Stimulated activated CD4-positive, alpha-beta T cell treated with anti-CD3 and anti-CD28 coated beads, Interleukin-15, amount 100 ng/mL, for 48 hours (primary cell): Measurements from ENCODE around the gene TAS2R60.
"Not testable (repeated sequence)": the region's sequence is repeated elsewhere in the genome, so short reads cannot be mapped to it uniquely, and the experiment has no call there.

Source experiments
- DNase-seq, 2 donors: peaks; one replicate each; pipeline ENCODE4 v3.0.0-alpha.2; 2020; ENCODE audit warnings: low read depth in 2 of 2

The TAS2R60 gene

DNA sequence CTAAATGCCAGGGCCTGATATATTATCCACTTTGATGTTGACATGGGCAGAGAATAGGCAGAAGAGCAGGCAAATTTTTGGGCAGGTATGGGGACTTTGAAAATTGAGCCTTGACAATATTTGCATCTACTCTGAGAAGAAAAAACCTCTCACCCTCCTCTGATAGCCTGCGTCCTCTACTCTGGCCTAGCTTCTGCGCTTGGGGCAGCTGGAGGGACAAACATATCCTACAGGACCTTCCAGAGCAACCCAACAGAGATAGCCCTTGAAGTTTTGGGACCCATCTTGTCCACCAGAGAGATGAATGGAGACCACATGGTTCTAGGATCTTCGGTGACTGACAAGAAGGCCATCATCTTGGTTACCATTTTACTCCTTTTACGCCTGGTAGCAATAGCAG, at the start of gene TAS2R60:
Gene TAS2R60, plus strand, starts transcription at position 301 of the 400 bp plus-strand sequence. Its CDS starts 0 bp downstream, at position 301.
- no peak for DNase-seq

DNA sequence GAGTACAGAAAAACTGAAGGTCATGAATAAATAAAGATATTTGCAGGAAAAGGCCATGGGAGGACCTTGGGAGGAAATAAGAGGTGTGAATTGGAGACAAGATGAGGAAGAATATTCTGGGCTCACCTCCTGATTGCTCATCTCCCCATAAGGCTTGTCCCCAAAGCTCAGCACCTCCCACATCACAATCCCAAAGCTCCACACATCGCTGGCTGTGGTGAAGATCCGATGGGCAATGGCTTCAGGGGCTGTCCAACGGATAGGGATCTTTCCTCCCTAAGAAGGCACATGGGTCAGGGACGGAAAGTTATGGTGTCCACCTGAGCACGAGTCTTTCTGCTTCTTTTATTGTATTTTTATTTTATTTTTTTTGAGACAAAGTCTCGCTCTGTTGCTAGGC, 49.2 kb upstream of the TAS2R60 start:
- DNase-seq: no peak

DNA sequence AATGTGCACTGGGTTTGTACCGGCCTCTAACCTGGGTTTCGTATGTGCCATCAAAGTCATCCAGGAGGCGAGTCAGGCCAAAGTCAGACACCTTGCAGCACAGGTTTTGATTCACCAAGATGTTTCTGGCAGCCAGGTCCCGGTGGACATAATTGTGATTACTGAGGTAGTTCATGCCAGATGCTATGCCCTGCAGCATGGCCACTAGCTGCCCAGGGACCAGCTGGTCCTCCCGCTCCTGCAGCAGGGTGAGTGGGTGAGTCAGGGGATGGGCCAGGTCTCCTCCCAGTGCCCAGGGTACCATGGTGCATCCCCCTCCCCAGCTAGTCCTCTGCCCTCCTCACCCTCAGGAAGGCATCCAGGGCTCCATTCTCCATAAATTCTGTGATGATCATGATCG, 48.5 kb upstream of the TAS2R60 start:
- no peak for DNase-seq

DNA sequence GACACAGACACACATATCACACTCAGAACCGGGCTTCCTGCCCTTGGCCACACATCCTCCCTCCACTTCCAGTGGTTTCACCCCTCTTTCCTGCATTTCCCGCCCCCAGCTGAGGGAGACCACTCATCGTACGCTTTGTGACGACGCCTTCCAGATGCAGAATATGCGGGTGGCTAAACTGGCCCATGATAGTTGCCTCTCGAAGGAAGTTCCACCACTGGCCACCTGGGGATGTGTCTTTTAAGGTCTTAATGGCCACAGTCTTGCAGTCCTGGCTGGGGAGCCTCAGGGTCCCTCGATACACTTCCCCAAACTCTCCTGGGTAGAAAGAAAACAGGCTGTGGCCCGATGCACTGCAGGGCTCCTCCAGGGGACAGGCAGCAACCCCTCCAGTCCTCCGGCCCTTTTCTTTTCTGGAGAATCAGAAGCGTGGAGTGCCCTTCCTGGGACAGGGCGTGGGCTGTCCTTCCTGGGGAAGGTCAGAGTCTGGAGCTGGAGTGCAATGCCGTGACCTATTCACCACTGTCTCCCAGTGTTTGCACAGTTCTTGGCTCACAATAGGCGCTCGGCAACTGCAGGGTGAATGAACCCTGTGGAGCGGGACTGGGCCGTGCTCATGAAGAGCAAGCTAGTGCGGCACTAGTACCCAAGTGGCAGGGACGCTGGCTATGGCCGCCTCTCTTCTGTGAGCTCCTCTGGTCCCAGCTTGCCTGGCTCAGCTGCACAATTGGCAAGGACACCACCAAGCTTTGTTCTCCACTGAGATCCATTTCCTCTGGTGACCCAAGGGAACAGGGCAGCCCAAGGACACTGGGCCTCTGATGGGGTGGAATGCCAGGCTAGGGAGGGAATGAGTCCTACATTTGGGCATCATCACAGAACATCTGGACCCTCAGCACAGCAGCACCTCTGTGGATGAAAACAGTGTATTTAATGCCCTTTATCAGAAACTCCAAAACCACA, 47.8 kb upstream of the TAS2R60 start:
- no peak for DNase-seq

DNA sequence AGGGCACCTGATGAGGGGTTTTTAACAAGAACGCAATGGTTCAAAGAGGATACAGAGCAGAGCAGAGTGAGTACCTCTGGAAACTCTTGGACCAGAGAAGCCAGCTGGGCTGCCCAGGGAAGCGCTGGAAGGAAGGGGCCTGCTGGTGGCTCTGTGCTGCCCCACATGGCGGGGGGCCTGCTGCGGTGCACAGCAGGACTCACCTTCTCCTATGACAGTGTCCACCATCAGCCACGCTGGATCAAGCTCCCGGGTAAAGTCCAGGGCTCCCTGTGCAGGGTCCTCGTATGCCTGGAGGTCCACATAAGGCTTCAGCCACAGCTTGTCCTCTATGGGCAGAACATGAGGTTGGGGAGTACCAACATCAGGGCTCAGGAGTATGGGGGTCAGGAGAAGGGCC, 47.1 kb upstream of the TAS2R60 start:
- no peak for DNase-seq

- DNase-seq: no peak
These were observed 46.4 kb upstream of the TAS2R60 start for GRCh38 chr7:143396625-143397556.

- DNase-seq: no peak
These were observed 45.3 kb upstream of the TAS2R60 start for GRCh38 chr7:143397710-143398530.

DNA sequence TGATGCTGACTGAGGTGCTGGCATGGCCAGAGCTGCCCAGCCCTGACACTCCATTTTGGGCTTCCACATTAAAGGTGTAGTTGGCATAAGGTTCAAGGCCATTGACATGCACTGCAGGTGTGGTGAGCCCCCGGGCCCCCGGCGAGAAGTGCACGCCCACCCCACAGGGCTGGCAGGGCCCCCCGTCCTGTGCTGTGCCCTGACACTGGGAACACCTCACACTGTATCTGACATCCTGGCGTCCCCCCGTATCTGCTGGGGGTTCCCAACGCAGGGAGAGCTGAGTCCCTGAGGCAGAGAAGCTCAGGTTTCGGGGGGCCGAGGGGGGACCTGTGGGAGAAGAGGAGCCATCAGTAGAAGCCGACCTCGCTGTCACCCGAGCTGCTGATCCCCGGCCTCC, 44.6 kb upstream of the TAS2R60 start:
- no peak for DNase-seq

GRCh38 chr7:143399151-143399550, 44.1 kb upstream of the TAS2R60 start:
- no peak for DNase-seq

- DNase-seq: no peak
These were observed 43.6 kb upstream of the TAS2R60 start for GRCh38 chr7:143399642-143400041.

DNA sequence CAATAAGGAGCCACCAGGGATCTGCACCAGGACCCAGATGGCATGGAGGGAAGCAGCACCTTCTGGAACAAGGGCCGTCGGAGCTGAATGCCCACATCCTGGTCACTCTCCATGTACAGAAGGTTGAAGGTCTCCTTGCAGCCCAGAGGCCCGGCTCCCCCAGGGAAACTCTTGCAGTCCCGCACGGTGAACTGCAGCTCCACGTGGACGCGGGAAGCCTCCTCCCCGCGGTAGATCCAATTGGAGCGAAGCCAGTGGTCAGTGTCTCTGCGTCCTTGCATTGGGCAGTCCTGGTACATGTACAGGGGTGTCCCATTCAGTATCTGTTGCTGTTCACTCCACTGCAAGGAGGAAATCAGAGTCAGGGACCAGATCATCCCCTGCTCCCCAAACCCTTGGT, 42.0 kb upstream of the TAS2R60 start:
- DNase-seq: no peak

- not testable (repeated sequence) for DNase-seq
These were observed 41.0 kb upstream of the TAS2R60 start for GRCh38 chr7:143402233-143402632.

DNA sequence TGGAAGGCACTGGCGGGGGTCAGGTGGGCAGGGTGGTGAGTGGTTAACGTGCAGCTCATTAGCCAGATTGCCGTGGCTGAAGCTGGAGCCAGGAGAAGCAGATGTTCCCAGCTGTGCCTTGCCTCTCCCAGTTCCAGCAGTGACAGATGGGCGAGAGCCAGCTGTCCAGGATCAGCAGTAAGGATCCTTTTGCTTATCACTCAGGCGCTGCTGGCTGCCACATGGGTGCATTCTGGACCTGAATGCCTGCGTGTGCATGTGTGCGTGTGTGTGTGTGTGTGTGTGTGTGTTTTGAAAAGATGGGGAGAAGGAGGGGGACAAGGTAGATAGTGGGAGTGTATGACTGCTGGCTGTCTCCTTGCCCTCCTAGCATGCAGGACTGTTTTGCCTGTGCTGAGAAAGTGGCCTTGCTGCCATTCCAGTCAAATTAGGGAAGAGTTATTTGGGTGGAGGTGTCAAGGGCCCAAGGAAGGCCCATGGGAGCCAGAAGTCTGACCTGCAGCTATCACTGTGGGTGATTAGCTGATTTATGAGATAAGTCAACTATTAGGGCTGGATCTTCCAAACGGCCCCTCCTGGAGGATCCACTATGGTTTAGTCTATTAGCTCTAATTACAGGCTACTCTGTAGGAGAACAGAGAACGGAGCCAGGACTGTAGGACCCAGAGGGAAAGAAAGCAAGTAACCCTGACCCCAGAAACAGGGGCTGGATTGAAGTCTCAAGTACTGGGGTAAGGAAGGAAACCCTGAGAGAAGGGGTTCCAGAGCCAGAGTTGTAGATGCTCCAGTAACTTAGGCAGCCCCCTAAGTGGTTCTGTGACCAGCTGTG, 37.9 kb upstream of the TAS2R60 start:
- DNase-seq: no peak

DNA sequence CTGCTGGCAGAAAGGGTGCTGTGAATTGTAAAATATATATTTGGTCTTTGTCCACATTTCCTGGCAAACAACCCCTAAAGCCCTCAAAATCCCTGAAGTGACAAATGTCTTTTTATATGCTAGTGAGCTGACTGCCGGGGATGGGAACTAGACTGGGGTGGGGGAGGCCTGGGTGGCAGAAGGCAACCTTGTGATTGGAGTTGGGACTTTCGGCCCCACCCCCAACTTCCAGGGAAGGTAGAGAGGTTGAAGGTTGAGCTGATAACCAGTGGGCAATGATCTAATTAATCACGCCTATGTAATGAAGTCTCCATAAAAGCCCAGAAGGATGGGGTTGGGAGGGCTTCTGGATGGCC, 37.3 kb upstream of the TAS2R60 start:
- DNase-seq: no peak

DNA sequence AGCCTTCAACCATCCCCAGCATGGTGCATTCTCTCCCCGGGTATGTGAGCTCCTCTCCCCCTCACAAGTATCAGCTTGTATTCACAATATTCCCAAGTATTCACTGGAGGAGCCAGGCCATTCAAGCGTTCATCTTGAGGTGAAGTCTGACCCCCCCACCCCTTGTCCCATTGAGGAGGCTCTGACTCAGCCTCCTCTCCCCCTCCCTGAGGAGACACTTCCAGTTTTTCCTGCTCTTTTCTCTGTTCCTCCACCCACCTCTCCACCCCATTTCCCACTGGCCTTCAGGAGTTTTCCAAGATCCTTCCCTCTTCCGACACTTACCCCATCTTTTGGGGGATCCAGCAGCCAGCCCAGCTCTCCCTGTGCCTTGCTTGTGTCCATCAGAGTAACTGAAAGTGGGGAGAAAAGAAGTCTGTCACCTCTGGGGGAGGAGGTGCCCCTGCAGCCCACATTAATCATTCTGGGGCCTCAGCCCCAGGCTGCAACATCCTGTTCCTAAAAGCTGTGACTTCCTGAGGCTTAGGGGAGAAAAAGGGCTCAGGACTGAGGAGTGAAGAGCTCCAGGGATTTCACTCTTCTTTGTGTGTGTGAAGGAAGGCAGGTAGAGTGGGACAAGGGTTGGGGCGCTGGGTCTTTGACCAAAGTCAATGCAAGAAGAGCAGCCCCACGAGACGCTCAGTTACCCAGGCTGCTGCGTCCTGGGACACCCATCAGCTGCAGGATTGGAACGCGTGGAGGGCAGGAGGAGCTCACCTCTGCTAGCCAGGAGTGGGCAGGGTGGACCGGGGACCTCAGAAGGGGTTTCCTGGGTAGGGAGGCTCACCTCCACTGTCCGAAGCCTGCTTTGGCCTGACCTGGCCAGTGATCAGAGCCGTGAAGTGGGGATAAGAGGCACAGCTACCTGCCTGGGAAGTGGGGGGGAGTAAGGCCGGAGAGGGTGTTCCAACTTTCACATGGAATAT, 35.7 kb upstream of the TAS2R60 start:
- no peak for DNase-seq

- DNase-seq: no peak
These were observed 35.0 kb upstream of the TAS2R60 start for GRCh38 chr7:143408252-143408685.

DNA sequence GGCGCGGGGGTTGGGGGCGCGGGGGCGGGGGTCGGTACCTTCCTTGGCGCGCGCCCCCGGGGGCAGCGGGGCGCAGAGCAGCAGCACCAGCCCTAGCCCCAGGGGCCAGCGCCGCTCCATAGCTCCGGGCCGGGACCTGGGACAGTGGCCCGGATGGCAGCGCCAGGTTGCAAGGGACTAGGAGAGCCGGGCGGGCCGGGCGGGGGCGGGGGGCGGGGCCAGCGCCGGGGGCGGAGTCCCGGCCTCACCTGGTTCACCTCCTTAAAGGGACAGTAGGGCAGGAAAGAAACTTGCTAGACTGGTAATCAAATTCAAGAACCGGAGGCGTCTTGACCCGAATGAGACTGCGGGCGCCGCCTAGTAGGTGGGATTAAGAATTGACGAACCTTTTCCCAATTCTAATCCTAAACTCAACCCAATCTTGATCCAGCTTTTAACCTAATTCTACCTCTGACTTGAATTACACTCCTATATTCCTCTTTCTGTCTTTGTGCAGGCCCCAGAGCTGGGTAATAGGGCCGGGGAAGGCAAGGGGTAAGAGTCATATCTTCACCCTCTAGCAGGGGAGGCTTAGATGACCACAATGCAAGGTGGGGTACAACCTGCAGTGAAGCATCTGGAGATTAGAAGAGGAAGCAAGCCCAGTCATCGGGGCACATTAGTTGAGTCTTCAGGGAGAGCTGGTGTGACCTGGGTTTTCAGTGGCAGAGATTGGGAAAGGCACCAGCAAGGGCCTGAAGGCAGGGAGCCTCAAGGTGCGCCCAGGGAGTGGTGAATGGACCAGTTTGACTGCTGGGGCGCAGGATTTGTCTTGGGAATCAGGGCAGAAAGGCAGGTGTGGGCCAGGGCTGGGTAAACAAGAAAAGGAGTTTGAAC, 34.3 kb upstream of the TAS2R60 start, which contains the start of gene EPHA1:
Gene EPHA1, minus strand, starts transcription at position 171 of the 876 bp plus-strand sequence. Its CDS starts 51 bp downstream, at position 120.
- no peak for DNase-seq

DNA sequence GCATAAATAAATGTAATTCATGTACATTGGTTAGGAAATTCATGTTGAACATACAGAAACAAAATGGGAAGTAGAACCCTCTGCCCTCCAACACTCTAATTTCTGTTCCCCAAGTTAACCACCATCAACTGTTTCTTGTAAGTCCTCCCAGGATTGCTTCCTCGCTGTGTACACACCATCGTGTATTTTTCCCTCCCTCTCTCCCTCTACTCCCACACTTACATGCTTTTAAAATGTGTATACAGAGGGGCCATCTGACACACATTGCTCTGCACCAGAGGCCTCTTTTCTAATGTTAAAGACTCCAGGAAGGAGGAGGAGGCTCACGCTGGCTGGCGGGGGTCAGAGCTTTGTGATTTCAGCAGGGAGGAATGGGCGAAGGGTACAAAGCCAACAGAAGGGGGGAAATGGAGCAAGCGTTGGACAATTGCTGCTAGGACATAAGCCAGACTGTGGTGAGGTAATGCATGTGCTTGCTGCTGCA, 32.7 kb upstream of the TAS2R60 start:
- DNase-seq: no peak
